GM12875 (cell line): Measurements from ENCODE around the gene VPS45.

Experiments used
- H3K4me3 ChIP-seq: one replicate; pipeline ENCODE4 v1.5.1; 2011; ENCODE audit warnings: low read depth, low read length, control low read depth
- CTCF ChIP-seq: IDR thresholded peaks from 2 replicates; pipeline ENCODE4 v1.5.1; 2011; ENCODE audit warnings: low read depth, mild to moderate bottlenecking, control low read depth, inconsistent platforms, low read length, moderate library complexity, borderline replicate concordance; ENCODE audit not compliant: insufficient read depth

The VPS45 gene

DNA sequence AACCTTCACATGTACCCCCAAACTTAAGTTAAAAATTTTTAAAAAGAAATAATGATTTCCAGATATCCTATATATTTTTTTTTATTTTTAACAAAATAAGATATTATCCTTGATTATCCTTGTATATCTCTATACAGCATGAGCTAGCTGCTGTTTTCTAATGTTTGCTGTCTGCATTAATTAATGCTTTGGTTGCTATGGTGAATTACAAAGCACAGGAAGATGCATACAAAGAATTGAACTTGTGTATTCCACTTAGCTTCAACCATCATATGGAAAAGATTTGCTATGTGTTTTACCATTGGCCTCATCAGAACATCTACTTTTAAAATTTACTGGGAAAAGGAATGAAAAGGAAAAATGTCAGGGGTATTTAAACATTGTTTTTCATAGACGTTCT is 35.4 kb downstream of the VPS45 start:
- no peak for TF ChIP-seq CTCF
- H3K4me3 ChIP-seq = no peak overlapping the region

DNA sequence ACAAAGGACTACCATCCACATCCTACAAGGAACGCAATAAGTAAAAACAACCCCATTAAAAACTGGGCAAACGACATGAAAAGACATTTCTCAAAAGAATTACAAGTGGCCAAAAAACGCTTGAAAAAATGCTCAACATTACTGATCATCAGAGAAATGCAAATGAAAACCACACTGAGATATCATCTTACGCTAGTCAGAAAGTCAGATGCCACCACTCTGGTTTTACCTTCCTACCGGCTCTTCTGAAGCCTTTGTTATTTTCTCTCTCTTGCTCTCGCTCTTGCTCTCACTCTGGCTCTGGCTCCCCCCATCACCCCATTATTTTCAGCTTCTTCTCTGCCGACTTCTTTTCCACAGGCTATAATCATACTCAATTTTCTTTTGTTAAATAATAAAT is 38.8 kb downstream of the VPS45 start:
- no peak for TF ChIP-seq CTCF

GRCh38 chr1:150109586-150109985 is 42.0 kb downstream of the VPS45 start:
- TF ChIP-seq CTCF = no peak
- no peak overlapping the region for H3K4me3 ChIP-seq

More for the DNA sequence above, 38.8 kb downstream of the VPS45 start:
- H3K4me3 ChIP-seq = no peak overlapping the region

DNA sequence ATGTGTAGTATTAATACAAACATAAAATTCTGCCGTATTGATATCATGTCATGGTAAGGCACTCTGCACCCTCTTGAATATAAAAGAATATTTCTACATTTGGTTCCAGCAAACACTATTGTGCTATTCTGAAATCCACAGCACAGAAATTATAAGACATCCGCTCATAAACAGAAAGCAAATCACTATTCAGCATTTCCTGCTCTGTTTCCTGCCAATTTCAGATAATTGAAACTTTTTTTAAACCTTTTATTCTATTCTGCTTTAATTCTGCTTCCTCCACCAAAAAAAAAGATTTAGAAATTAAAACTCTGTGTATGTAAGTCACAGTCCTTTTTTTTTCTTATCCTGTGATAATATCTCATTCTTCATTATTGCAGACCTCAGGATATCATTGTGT is 42.5 kb downstream of the VPS45 start:
- no peak overlapping the region for H3K4me3 ChIP-seq
- no peak for TF ChIP-seq CTCF

GRCh38 chr1:150111670-150112069 is 44.1 kb downstream of the VPS45 start:
- no peak overlapping the region for H3K4me3 ChIP-seq
- TF ChIP-seq CTCF = no peak

DNA sequence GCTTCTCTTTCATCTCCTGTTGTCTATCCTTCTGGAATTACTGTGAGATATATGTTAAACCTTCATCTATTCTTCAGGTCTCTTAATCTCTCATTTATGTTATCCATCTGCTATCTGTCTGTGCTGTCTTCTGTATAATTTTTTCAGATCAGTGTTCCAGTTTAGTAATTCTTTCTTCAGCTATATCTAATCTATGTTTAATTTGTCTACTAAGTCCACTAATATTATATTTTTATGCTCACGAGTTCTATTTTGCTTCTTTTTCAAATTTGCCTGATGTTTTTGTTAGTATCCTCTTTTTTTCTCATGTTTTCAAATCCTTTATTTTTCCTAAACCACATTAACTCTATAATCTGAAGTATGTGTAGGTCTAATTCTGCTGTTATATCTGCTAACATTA is 47.5 kb downstream of the VPS45 start:
- TF ChIP-seq CTCF = no peak
- no peak overlapping the region for H3K4me3 ChIP-seq

DNA sequence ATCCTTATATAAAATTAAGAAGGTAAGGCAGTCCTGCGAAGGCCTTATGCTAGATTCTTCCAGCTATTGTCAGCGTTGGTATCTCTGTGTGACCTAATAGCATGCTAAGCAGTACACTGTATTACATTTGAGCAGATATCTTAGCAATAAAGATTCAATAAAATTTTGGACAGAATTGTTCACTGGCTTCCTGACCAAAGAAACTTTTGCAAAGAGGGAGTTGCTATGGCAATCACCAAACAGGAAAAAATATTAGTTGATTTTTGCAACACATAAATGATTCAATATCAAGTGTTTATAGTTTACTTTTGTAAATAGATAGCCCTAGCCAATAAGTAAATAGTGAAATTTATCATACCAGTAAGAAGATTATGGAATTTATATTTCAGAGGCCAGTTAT is 51.1 kb downstream of the VPS45 start:
- no peak for TF ChIP-seq CTCF
- H3K4me3 ChIP-seq = no peak overlapping the region
